T-helper 9 cell (primary cell): ENCODE results near the gene CCDC3.

Source experiments
- DNase-seq: peaks from one replicate; pipeline ENCODE4 v3.0.0-alpha.2; 2020

The CCDC3 gene

GRCh38 chr10:12960941-12961340 is 40.6 kb downstream of the CCDC3 start:
- DNase-seq = no peak

- no peak for DNase-seq
These were observed 41.1 kb downstream of the CCDC3 start for GRCh38 chr10:12960334-12960898.

- DNase-seq = no peak
These were observed 42.9 kb downstream of the CCDC3 start for GRCh38 chr10:12958546-12959110.

DNA sequence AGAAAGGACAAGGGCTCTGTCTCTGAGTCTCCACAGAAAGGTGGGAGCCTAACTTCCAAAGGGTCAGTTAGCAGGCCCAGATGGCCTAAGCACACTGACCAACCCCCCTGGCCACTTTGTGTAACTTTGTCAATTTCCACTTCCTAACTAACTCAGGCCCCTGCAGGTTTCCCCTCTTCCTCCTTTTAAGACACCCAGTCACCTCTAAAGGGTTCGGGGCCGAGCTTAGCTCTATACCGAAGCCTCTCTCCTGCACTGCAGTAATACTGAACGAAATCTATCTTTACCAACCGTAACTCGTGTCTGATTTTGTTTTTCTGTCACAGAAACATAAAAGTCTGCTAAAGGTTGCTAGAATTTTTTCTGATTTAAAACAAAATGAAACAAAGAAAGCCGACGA is 44.4 kb downstream of the CCDC3 start:
- DNase-seq = no peak

- no peak for DNase-seq
These were observed 46.6 kb downstream of the CCDC3 start for GRCh38 chr10:12954866-12955265.

- DNase-seq = no peak
These were observed 50.9 kb downstream of the CCDC3 start for GRCh38 chr10:12950583-12951128.

GRCh38 chr10:12949248-12949647 is 52.3 kb downstream of the CCDC3 start:
- no peak for DNase-seq

DNA sequence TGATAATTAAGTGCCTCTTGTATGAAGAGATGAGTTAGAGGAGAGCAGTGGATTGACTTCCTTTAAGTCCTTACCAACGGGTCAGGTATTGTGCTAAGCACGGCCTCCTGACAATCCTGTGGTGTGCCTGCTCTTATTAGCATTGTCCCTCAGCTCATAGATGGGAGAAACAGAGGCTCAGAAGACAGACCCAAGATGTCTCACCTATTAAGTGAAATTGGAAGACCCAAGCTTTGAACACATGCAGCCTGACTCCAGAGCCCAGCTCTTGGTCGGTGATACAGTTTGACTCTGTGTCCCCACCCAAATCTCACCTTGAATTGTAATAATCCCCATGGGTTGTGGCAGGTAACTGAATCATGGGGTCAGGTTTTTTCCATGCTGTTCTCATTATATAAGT is 53.8 kb downstream of the CCDC3 start:
- DNase-seq = no peak

GRCh38 chr10:12946372-12946771 is 55.1 kb downstream of the CCDC3 start:
- no peak for DNase-seq

GRCh38 chr10:12945690-12946359 is 55.7 kb downstream of the CCDC3 start:
- no peak for DNase-seq

DNA sequence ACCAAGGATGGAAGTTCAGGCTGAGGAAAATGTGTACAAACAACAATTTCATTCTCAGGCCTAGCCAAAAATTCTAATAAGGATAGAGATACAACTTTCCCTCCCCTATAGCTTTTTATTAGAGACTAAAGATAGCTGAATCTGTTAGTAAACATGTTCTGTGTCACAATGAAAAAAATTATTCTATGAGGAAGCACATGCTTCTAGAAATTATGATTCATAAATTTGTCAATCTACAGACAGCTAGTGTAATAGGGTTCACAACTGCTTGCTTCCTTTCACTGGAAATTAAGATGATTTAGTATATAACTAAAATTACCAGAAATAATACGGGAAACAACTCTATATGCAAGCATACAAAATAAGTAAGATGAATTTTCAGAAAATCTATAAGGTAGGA is 56.6 kb downstream of the CCDC3 start:
- no peak for DNase-seq

GRCh38 chr10:12943425-12943824 is 58.1 kb downstream of the CCDC3 start:
- no peak for DNase-seq

DNA sequence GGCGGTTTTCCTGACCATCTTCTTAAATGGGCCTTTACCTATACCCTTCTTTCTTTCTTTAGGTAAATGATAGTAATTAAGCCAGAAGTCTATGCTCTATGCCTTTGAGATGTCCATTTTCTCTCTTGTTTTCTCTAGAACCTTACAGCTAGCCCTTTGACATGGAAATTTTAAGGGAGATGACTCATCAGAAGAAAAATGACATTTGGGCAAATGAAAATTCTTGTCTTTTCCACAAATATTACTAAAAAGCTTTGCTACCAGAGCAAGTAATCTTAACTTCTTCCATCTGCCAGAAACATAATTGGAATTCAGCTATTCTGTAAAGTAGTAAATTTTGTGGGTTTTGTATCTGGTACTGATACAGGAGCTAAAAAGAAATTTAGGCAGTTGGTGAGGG is 59.5 kb downstream of the CCDC3 start:
- DNase-seq = no peak

GRCh38 chr10:12940791-12941190 is 60.7 kb downstream of the CCDC3 start:
- DNase-seq = no peak

GRCh38 chr10:12938271-12938670 is 63.2 kb downstream of the CCDC3 start:
- no peak for DNase-seq

DNA sequence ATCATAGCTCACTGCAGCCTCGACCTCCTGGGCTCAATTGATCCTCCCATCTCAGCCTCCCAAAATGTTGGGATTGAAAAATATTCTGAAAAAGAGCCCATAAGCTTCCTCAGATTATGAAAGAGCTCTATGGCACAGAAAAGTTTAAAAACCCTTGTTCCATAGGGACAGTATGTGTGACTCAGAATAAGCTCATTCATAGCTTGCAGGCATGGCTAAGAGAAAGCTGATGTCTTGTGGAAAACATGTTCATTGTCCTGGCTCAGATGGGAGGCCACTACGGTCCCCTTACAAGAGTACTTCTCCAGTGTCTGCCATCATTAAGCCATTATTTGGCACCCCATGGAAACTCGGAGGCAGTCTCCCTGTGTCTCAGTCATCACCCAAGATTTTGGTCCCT is 64.0 kb downstream of the CCDC3 start:
- DNase-seq = no peak

- no peak for DNase-seq
These were observed 66.7 kb downstream of the CCDC3 start for GRCh38 chr10:12934777-12935176.

GRCh38 chr10:12929381-12929780 is 72.1 kb downstream of the CCDC3 start:
- no peak for DNase-seq

- DNase-seq = no peak
These were observed 72.9 kb downstream of the CCDC3 start for GRCh38 chr10:12928571-12928970.

DNA sequence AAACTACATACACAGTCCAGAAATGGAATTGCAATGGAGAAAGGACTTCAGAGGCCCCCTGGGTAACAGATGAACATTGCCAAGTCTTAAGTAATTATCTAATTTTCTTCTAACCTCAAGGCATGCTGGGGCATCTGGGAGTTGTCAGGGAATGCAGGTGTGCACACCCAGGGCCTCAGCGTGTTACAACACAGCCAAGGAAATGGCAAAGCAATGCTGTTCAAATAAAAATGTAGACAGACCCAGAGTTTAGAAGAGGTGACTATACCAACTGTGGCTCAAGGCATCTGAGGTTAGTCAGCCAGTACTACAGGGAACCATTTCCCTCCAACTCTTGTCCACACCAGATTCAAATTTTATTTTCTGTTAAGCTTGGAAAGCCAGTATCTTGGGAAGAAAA is 73.6 kb downstream of the CCDC3 start:
- no peak for DNase-seq

- DNase-seq = no peak
These were observed 75.7 kb downstream of the CCDC3 start for GRCh38 chr10:12925845-12926244.

- DNase-seq = no peak
These were observed 76.6 kb downstream of the CCDC3 start for GRCh38 chr10:12924911-12925310.

- no peak for DNase-seq
These were observed 79.2 kb downstream of the CCDC3 start for GRCh38 chr10:12922117-12922900.

DNA sequence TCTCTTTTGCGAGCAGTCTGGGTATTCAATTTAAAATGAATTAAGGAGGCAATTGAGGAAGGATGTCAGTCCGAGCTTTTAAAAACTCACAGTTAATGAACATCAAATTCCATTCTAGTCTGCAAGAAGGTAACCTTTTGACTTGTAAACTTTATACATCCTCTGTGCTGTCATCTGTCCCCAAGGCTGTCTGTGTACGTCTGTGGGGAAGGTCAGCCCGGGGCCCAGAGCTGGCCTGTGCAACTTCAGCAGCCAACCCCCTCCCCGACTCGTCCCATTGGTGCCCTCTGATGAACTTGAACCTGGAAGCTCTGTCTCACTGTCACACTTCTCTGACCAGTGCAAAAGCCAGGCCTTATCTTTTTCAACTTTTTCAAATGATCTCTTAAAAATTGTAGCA is 80.3 kb downstream of the CCDC3 start:
- DNase-seq = no peak
